H1 (cell line): ENCODE results near the gene AKR1C1. TPM values are rescaled to one million over a fixed set of nuclear protein-coding genes. Genes with fewer than 3 reads are reported as not detected.

Experiments used
- CTCF ChIA-PET: fragments of 300-600 bp; sonication (Branson Sonifier 250); formaldehyde crosslinking; loops from one replicate; lab custom pipeline; 2021; ENCODE audit not compliant: partially characterized antibody; lab: Charles Lee
- POLR2A ChIA-PET: fragments of 300-600 bp; sonication (Branson Sonifier 250); formaldehyde crosslinking; loops from one replicate; lab custom pipeline; 2021; ENCODE audit warnings: inconsistent platforms; ENCODE audit not compliant: partially characterized antibody; lab: Charles Lee
- DNase-seq, 2 experiments: peaks; one replicate each; pipeline versions ENCODE4 v3.0.0 to v3.0.0-alpha.2; 2010 to 2022; ENCODE audit warnings: low spot score in 2 of 2, low read depth in 1 of 2, mixed read lengths in 1 of 2
- FAIRE-seq: peaks from 2 replicates; lab custom pipeline; 2011; peaks lifted over from hg19 to GRCh38; lab: Jason Lieb, UNC
- H2AFZ ChIP-seq: 2 replicates; pipeline ENCODE4 v1.8.1; 2012; ENCODE audit warnings: low read length, inconsistent platforms
- H2AK5ac ChIP-seq: 2 replicates; pipeline ENCODE4 v1.6.1; 2013; ENCODE audit warnings: low read depth, low read length
- H2BK120ac ChIP-seq: replicated peaks from 2 replicates; pipeline ENCODE3; 2013; ENCODE audit warnings: low read depth, low read length, inconsistent platforms
- H2BK12ac ChIP-seq: 2 replicates; pipeline ENCODE4 v1.6.1; 2013; ENCODE audit warnings: low read depth, low read length
- H2BK15ac ChIP-seq: 2 replicates; pipeline ENCODE4 v1.6.1; 2013; ENCODE audit warnings: low read length
- H2BK20ac ChIP-seq: 2 replicates; pipeline ENCODE4 v1.6.1; 2013; ENCODE audit warnings: low read length
- H2BK5ac ChIP-seq: 2 replicates; pipeline ENCODE4 v1.6.1; 2013; ENCODE audit warnings: low read depth, low read length
- H3K14ac ChIP-seq: 2 replicates; pipeline ENCODE4 v1.6.1; 2013; ENCODE audit warnings: inconsistent platforms; ENCODE audit not compliant: insufficient read length
- H3K18ac ChIP-seq: 2 replicates; pipeline ENCODE4 v1.6.1; 2013; ENCODE audit warnings: low read length; ENCODE audit errors: extremely low read depth
- H3K23ac ChIP-seq: 2 replicates; pipeline ENCODE4 v1.6.1; 2013; ENCODE audit warnings: inconsistent platforms; ENCODE audit not compliant: insufficient read length
- H3K23me2 ChIP-seq: 2 replicates; pipeline ENCODE4 v1.6.1; 2013; ENCODE audit warnings: low read depth, low read length
- H3K27ac ChIP-seq: 2 replicates; pipeline ENCODE4 v1.6.1; 2011; ENCODE audit warnings: low read depth, low read length, inconsistent platforms
- H3K27me3 ChIP-seq, 4 experiments: replicated peaks in 1 of 4; 1 replicate in 1 of 4; 2 replicates in 3 of 4; pipeline versions ENCODE4 v1.6.1 to v1.8.1; 2011 to 2013; ENCODE audit warnings: low read length in 3 of 4, mild to moderate bottlenecking in 3 of 4, inconsistent platforms in 2 of 4, mixed read lengths in 2 of 4, moderate library complexity in 1 of 4; ENCODE audit not compliant: control insufficient read depth in 3 of 4, insufficient read depth in 3 of 4; ENCODE audit errors: extremely low read depth in 1 of 4
- H3K36me3 ChIP-seq, 4 experiments: 2 replicates each; pipeline versions ENCODE4 v1.6.1 to v1.8.1; 2011 to 2013; ENCODE audit warnings: mild to moderate bottlenecking in 4 of 4, low read length in 3 of 4, moderate library complexity in 2 of 4, control low read depth in 1 of 4, inconsistent platforms in 1 of 4; ENCODE audit not compliant: insufficient read depth in 4 of 4, control insufficient read depth in 2 of 4
- H3K4ac ChIP-seq: replicated peaks from 2 replicates; pipeline ENCODE3; 2013; ENCODE audit warnings: low read length, low read depth, mixed read lengths, inconsistent platforms; ENCODE audit not compliant: insufficient read length
- H3K4me1 ChIP-seq, 4 experiments: replicated peaks in 1 of 4; 1 replicate in 1 of 4; 2 replicates in 3 of 4; pipeline versions ENCODE4 v1.6.1 to v1.8.1; 2011 to 2013; ENCODE audit warnings: low read length in 3 of 4, inconsistent platforms in 2 of 4, mixed read lengths in 1 of 4; ENCODE audit not compliant: insufficient read depth in 4 of 4, control insufficient read depth in 3 of 4
- H3K4me2 ChIP-seq, 2 experiments: 2 replicates each; pipeline versions ENCODE4 v1.6.1 to v1.8.1; 2011 to 2013; ENCODE audit warnings: low read depth in 2 of 2, low read length in 2 of 2, control low read depth in 1 of 2, inconsistent platforms in 1 of 2, mild to moderate bottlenecking in 1 of 2; ENCODE audit not compliant: insufficient read depth in 1 of 2
- H3K4me3 ChIP-seq, 4 experiments: fragments of 200-600, 300-600 bp in 1 of 4; sonication (generic), shearing (Covaris generic), sonication (Bioruptor Twin) in 1 of 4; 2 replicates each; pipeline versions ENCODE4 v1.5.1 to v1.8.1; 2011 to 2016; ENCODE audit warnings: low read length in 4 of 4, low read depth in 3 of 4, control low read depth in 2 of 4, inconsistent platforms in 2 of 4, mild to moderate bottlenecking in 2 of 4, mixed read lengths in 1 of 4, moderate library complexity in 1 of 4; ENCODE audit not compliant: insufficient read depth in 2 of 4; ENCODE audit errors: extremely low read depth in 1 of 4
- H3K56ac ChIP-seq: replicated peaks from 2 replicates; pipeline ENCODE3; 2013; ENCODE audit warnings: low read depth, mild to moderate bottlenecking, mixed read lengths, low read length, inconsistent platforms; ENCODE audit not compliant: insufficient read length
- H3K79me1 ChIP-seq: 2 replicates; pipeline ENCODE4 v1.6.1; 2013; ENCODE audit warnings: low read depth, low read length, control low read depth
- H3K79me2 ChIP-seq, 2 experiments: 2 replicates each; pipeline versions ENCODE4 v1.6.1 to v1.8.1; 2012 to 2013; ENCODE audit warnings: low read length in 2 of 2, mild to moderate bottlenecking in 2 of 2, inconsistent platforms in 1 of 2; ENCODE audit not compliant: insufficient read depth in 2 of 2, control insufficient read depth in 1 of 2
- H3K9ac ChIP-seq, 4 experiments: replicated peaks in 1 of 4; 1 replicate in 1 of 4; 2 replicates in 3 of 4; pipeline versions ENCODE4 v1.6.1 to v1.8.1; 2011 to 2013; ENCODE audit warnings: low read depth in 3 of 4, low read length in 3 of 4, control low read depth in 2 of 4, mild to moderate bottlenecking in 2 of 4, moderate library complexity in 2 of 4, inconsistent platforms in 1 of 4; ENCODE audit errors: extremely low read depth in 1 of 4
- H3K9me3 ChIP-seq, 2 experiments: 2 replicates each; pipeline versions ENCODE4 v1.6.1 to v1.8.1; 2012 to 2013; ENCODE audit warnings: mild to moderate bottlenecking in 2 of 2, moderate library complexity in 2 of 2, control low read depth in 1 of 2, inconsistent platforms in 1 of 2, low read depth in 1 of 2, low read length in 1 of 2, mixed read lengths in 1 of 2; ENCODE audit not compliant: insufficient read depth in 2 of 2
- H4K20me1 ChIP-seq, 2 experiments: replicated peaks in 1 of 2; 2 replicates each; pipeline versions ENCODE3 to v1.8.1; 2011 to 2013; ENCODE audit warnings: inconsistent platforms in 2 of 2, low read length in 2 of 2, mild to moderate bottlenecking in 1 of 2; ENCODE audit not compliant: insufficient read depth in 2 of 2, control insufficient read depth in 1 of 2
- H4K5ac ChIP-seq: 2 replicates; pipeline ENCODE4 v1.6.1; 2013; ENCODE audit warnings: low read length, low read depth, mixed read lengths, inconsistent platforms; ENCODE audit not compliant: insufficient read length
- H4K8ac ChIP-seq: 2 replicates; pipeline ENCODE4 v1.8.0; 2013; ENCODE audit warnings: mild to moderate bottlenecking, moderate library complexity, low read length, inconsistent platforms; ENCODE audit not compliant: insufficient read depth; ENCODE audit errors: extremely low read depth
- H4K91ac ChIP-seq: replicated peaks from 2 replicates; pipeline ENCODE3; 2013; ENCODE audit warnings: low read length, mixed read lengths, inconsistent platforms; ENCODE audit not compliant: insufficient read length
- CBX5 ChIP-seq: fragments of 300-800, 300-1000 bp; sonication (generic); IDR thresholded peaks from 2 replicates; pipeline ENCODE4 v1.7.1; 2016; ENCODE audit warnings: antibody characterized with exemption, low read length, low read depth
- CREB1 ChIP-seq: IDR thresholded peaks from 2 replicates; pipeline ENCODE4 v1.6.1; 2012; ENCODE audit warnings: inconsistent platforms
- HDAC2 ChIP-seq, 2 experiments: fragments of 300-600 bp in 1 of 2; sonication (generic) in 1 of 2; IDR thresholded peaks; 2 replicates each; pipeline ENCODE4 v1.6.1; 2011 to 2012; ENCODE audit warnings: low read depth in 2 of 2, low read length in 2 of 2, mild to moderate bottlenecking in 2 of 2, moderate library complexity in 2 of 2, borderline replicate concordance in 1 of 2, inconsistent platforms in 1 of 2
- KDM4A ChIP-seq: IDR thresholded peaks from one replicate; pipeline ENCODE4 v1.7.1; 2012; ENCODE audit warnings: low read depth, mild to moderate bottlenecking, moderate library complexity, low read length, inconsistent platforms; ENCODE audit not compliant: severe bottlenecking
- MAFK ChIP-seq: IDR thresholded peaks from 2 replicates; pipeline ENCODE4 v1.6.1; 2012; ENCODE audit warnings: low read depth, mild to moderate bottlenecking, improper control_type of control experiment, low read length
- NRF1 ChIP-seq: IDR thresholded peaks from 2 replicates; pipeline ENCODE4 v1.6.1; 2011; ENCODE audit warnings: mild to moderate bottlenecking, low read depth, low read length, improper control_type of control experiment
- POLR2AphosphoS5 ChIP-seq: IDR thresholded peaks from 2 replicates; pipeline ENCODE4 v1.6.1; 2011; ENCODE audit warnings: low read depth, low read length
- RXRA ChIP-seq: IDR thresholded peaks from 2 replicates; pipeline ENCODE4 v1.6.1; 2011; ENCODE audit warnings: low read depth, mild to moderate bottlenecking, low read length, moderate library complexity; ENCODE audit not compliant: insufficient read depth
- WGBS, 2 experiments: shearing (Covaris generic) in 1 of 2; methylation state at CpG; one replicate each; pipeline versions ENCODE4 v1.1.6 to v1.1.7; 2013 to 2015; ENCODE audit warnings: low lambda C conversion rate in 2 of 2, mixed read lengths in 2 of 2, inconsistent platforms in 1 of 2, low coverage in 1 of 2, missing lambda C conversion rate in 1 of 2; ENCODE audit not compliant: insufficient replicate concordance in 2 of 2, insufficient coverage in 1 of 2, insufficient read length in 1 of 2; ENCODE audit errors: extremely low coverage in 1 of 2, missing lambda C conversion rate in 1 of 2; 5-methylcytosine and 5-hydroxymethylcytosine counted together
- polyA plus RNA-seq, 7 experiments: library from polyadenylated mRNA; depleted of rRNA in 3 of 7; stranded (reverse) in 5 of 7; unstranded in 2 of 7; fragments of >200 nt in 5 of 7; fragments of 200-250 nt in 2 of 7; gene quantifications; 1 replicate in 5 of 7; 2 replicates in 1 of 7; 4 replicates in 1 of 7; pipeline versions ENCODE4 v1.2.1 to v1.2.3, GENCODE V29; 2011 to 2013; ENCODE audit warnings: missing spikeins in 2 of 7, mixed read lengths in 2 of 7
- total RNA-seq: library from RNA; stranded (reverse); fragmentation: NEBNext Ultra II Directional; extraction: Animal tissue kit (Norgen Biotek cat#: 25700); gene quantifications from 2 replicates; pipeline ENCODE4 v1.2.1, GENCODE V29; 2021
- TF ChIP-seq, protein P1 (sequence below): IDR thresholded peaks from 2 replicates; pipeline ENCODE4 v1.6.1; 2011; ENCODE audit warnings: low read length, improper control_type of control experiment
- TF ChIP-seq, protein P2 (sequence below), 3 experiments: IDR thresholded peaks; 1 replicate in 2 of 3; 2 replicates in 1 of 3; pipeline versions ENCODE4 v1.5.1 to v1.6.1; 2011; ENCODE audit warnings: low read length in 3 of 3, mild to moderate bottlenecking in 3 of 3, inconsistent platforms in 2 of 3, low read depth in 1 of 3, moderate library complexity in 1 of 3; ENCODE audit not compliant: insufficient read depth in 1 of 3; ENCODE audit errors: control extremely low read depth in 1 of 3

Gene AKR1C1
- total and polyA plus RNA-seq, 2 of the 8 experiments (the other 6 are each of a cell fraction or from before 2014, with no cell fraction given): 1.4 to 2.1 TPM

DNA sequence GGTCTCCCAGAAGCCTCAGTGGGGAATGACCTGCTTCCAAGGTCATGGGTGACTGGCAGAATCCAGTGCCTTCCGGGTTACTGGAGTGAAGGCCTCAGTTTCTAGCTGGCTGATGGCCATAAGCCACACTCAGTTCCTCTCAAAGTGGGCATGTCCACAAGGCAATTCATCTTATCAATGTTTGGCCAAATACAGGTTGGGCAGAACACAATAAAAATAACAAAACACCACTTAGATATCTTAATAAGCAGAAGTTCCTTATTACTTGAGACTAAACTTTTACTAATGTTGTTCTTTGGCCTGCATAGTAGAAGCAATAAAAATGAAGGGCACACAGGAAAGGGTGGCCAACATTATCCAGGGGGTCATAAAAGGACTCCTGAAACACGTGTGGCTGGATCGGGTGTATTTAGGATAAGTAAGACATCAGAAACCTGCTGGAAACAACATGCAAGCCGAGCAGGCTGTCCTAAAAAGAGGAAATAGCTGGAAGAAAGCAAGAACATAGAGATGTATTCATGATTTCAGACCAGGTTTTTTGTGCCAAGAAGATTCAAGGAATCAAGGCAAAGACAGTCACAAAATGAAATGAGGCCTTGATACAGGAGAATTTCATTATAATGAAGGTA lies 60.1 kb downstream of the AKR1C1 start:
- peak overlapping the region; percentile 36 for H3K14ac ChIP-seq
- no peaks in the 10 kb centered on the region for H3K79me2 ChIP-seq
- H3K4me3 ChIP-seq: no peak overlapping the region
- H4K5ac ChIP-seq: no peak overlapping the region
- no peak overlapping the region for H4K91ac ChIP-seq
- no peaks in the 10 kb centered on the region for H3K4me1 ChIP-seq
- H3K4me2 ChIP-seq: no peak overlapping the region
- no peak overlapping the region for H3K56ac ChIP-seq
- no peaks in the 10 kb centered on the region for H3K9me3 ChIP-seq
- no peak overlapping the region for H2AFZ ChIP-seq
- no peaks in the 10 kb centered on the region for H3K27me3 ChIP-seq
- ChIA-PET CTCF (interaction anchor here (1.1 kb wide), 1 partner anchor 174 kb away, joined by 3 read pairs; no protein-coding TSS in a partner anchor), POLR2A (no interaction called here)
- no peak overlapping the region for H2BK12ac ChIP-seq
- no peak overlapping the region for H3K4ac ChIP-seq
- H2BK15ac ChIP-seq: no peak overlapping the region
- H2AK5ac ChIP-seq: no peak overlapping the region
- no peak overlapping the region for H3K18ac ChIP-seq
- H2BK120ac ChIP-seq: peak overlapping the region; percentile 22
- no peaks in the 10 kb centered on the region for H4K20me1 ChIP-seq
- H3K9ac ChIP-seq: no peak overlapping the region
- H3K27ac ChIP-seq: no peak overlapping the region
- H3K79me1 ChIP-seq: no peaks in the 10 kb centered on the region
- H2BK20ac ChIP-seq: no peak overlapping the region
- no peak overlapping the region for H3K23ac ChIP-seq
- no peak overlapping the region for H4K8ac ChIP-seq
- H3K36me3 ChIP-seq: no peaks in the 10 kb centered on the region
- H3K23me2 ChIP-seq: no peaks in the 10 kb centered on the region
- no peak for FAIRE-seq
- no peak overlapping the region for H2BK5ac ChIP-seq
- 68% methylated on average over 4 of the region's 4 CpGs; no CpG with 5 or more reads in 1 of the 2 experiments for WGBS, 2 experiments
- DNase-seq: no peak
- no peak for TF ChIP-seq HDAC2 (IDR thresholded peaks at IDR 0.05; ENCODE audit: borderline replicate concordance in 1 of 2, low read depth in 2 of 2, low read length in 2 of 2)
- no peak for TF ChIP-seq KDM4A
- no peak for TF ChIP-seq POLR2AphosphoS5
- TF ChIP-seq RXRA: no peak
- no peak for TF ChIP-seq CBX5
- no peak for TF ChIP-seq MAFK
- no peak for TF ChIP-seq NRF1
- TF ChIP-seq CREB1: no peak
- TF ChIP-seq, protein P1, sequence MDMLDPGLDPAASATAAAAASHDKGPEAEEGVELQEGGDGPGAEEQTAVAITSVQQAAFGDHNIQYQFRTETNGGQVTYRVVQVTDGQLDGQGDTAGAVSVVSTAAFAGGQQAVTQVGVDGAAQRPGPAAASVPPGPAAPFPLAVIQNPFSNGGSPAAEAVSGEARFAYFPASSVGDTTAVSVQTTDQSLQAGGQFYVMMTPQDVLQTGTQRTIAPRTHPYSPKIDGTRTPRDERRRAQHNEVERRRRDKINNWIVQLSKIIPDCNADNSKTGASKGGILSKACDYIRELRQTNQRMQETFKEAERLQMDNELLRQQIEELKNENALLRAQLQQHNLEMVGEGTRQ: no peak
- TF ChIP-seq, protein P2, sequence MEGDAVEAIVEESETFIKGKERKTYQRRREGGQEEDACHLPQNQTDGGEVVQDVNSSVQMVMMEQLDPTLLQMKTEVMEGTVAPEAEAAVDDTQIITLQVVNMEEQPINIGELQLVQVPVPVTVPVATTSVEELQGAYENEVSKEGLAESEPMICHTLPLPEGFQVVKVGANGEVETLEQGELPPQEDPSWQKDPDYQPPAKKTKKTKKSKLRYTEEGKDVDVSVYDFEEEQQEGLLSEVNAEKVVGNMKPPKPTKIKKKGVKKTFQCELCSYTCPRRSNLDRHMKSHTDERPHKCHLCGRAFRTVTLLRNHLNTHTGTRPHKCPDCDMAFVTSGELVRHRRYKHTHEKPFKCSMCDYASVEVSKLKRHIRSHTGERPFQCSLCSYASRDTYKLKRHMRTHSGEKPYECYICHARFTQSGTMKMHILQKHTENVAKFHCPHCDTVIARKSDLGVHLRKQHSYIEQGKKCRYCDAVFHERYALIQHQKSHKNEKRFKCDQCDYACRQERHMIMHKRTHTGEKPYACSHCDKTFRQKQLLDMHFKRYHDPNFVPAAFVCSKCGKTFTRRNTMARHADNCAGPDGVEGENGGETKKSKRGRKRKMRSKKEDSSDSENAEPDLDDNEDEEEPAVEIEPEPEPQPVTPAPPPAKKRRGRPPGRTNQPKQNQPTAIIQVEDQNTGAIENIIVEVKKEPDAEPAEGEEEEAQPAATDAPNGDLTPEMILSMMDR (IDR thresholded peaks at IDR 0.05; ENCODE audit: control extremely low read depth in 1 of 3, insufficient read depth in 1 of 3, low read depth in 1 of 3, low read length in 3 of 3): no peak
